Activated naive CD8-positive, alpha-beta T cell treated with anti-CD3 and anti-CD28 coated beads, Interleukin-2, amount 10 ng/mL, durations not matched to agents 7 days and 5 days (primary cell): ENCODE data around the gene APOBEC3G. TPM values are rescaled to one million over a fixed set of nuclear protein-coding genes. Genes with fewer than 3 reads are reported as not detected.

ENCODE experiments used
- ATAC-seq: fragments of 150-1000 bp; cut with Tn5 transposase; one replicate; pipeline ENCODE4 v1.10.0; 2021; ENCODE audit warnings: low read depth, moderate library complexity
- POLR2A ChIA-PET: fragments of 350-600 bp; sonication (Branson Sonifier 250); formaldehyde crosslinking; loops from one replicate; lab custom pipeline; 2021; ENCODE audit warnings: antibody characterized with exemption; lab: Charles Lee
- DNase-seq: peaks from one replicate; pipeline ENCODE4 v3.0.0; 2021
- H3K27ac Mint-ChIP-seq: one replicate; pipeline ENCODE4 v1.8.0; 2022; ENCODE audit warnings: mild to moderate bottlenecking, mixed read lengths
- H3K27me3 Mint-ChIP-seq: one replicate; pipeline ENCODE4 v1.8.0; 2022; ENCODE audit warnings: mild to moderate bottlenecking, moderate library complexity, mixed read lengths
- H3K36me3 Mint-ChIP-seq: one replicate; pipeline ENCODE4 v1.8.0; 2021; ENCODE audit warnings: mild to moderate bottlenecking, mixed read lengths
- H3K4me1 Mint-ChIP-seq: one replicate; pipeline ENCODE4 v1.8.0; 2021; ENCODE audit warnings: mixed read lengths
- H3K4me3 Mint-ChIP-seq: one replicate; pipeline ENCODE4 v1.8.0; 2022; ENCODE audit warnings: mild to moderate bottlenecking, moderate library complexity, mixed read lengths
- H3K9me3 Mint-ChIP-seq: one replicate; pipeline ENCODE4 v1.8.0; 2021; ENCODE audit warnings: mixed read lengths
- total RNA-seq, 2 experiments: library from RNA; stranded (reverse); gene quantifications; one replicate each; pipeline ENCODE4 v1.2.3, GENCODE V29; 2021

The APOBEC3G gene
- total RNA-seq, 2 experiments from 2014 or later = 116 to 118 TPM

- H3K27me3 Mint-ChIP-seq = no peaks in the 10 kb centered on the region
- no peak for ATAC-seq
- H3K36me3 Mint-ChIP-seq = no peaks in the 10 kb centered on the region
Measured at GRCh38 chr22:39125622-39126021, 48.5 kb downstream of the APOBEC3G start.

GRCh38 chr22:39128508-39128907 is 51.4 kb downstream of the APOBEC3G start:
- Mint-ChIP-seq H3K4me1 (peaks cover 3% of the 10 kb centered on the region), H3K27me3 (no peaks in the 10 kb centered on the region), H3K9me3 (no peaks in the 10 kb centered on the region), H3K36me3 (no peaks in the 10 kb centered on the region), H3K27ac (no peak overlapping the region), H3K4me3 (no peak overlapping the region)
- ATAC-seq (no peak), DNase-seq (no peak)
- POLR2A ChIA-PET = interaction anchor here (1.1 kb wide), 1 partner anchor 190 kb away, joined by 3 read pairs; the partner anchor contains the start of gene RPL3

More at GRCh38 chr22:39125622-39126021, 48.5 kb downstream of the APOBEC3G start:
- Mint-ChIP-seq H3K4me1 (peaks cover 15% of the 10 kb centered on the region), H3K9me3 (no peaks in the 10 kb centered on the region), H3K27ac (no peak overlapping the region), H3K4me3 (no peak overlapping the region)
- POLR2A ChIA-PET = interaction anchor here (0.6 kb wide), 1 partner anchor 401 kb away, joined by 6 read pairs; no protein-coding TSS in a partner anchor
- no peak for DNase-seq

- no peak for DNase-seq
- Mint-ChIP-seq H3K4me3 (no peak overlapping the region), H3K36me3 (no peaks in the 10 kb centered on the region), H3K4me1 (peaks cover 3% of the 10 kb centered on the region), H3K27me3 (no peaks in the 10 kb centered on the region), H3K27ac (no peak overlapping the region), H3K9me3 (no peaks in the 10 kb centered on the region)
- no peak for ATAC-seq
- POLR2A ChIA-PET = interaction anchor here (1.1 kb wide), 1 partner anchor 190 kb away, joined by 3 read pairs; the partner anchor contains the start of gene RPL3
Measured at GRCh38 chr22:39129081-39129480, 52.0 kb downstream of the APOBEC3G start.

- H3K27me3 Mint-ChIP-seq = no peaks in the 10 kb centered on the region
- no peak overlapping the region for H3K4me3 Mint-ChIP-seq
- no peak overlapping the region for H3K27ac Mint-ChIP-seq
- peaks cover 3% of the 10 kb centered on the region for H3K4me1 Mint-ChIP-seq
- no peaks in the 10 kb centered on the region for H3K36me3 Mint-ChIP-seq
- DNase-seq (no peak), ATAC-seq (no peak)
- POLR2A ChIA-PET = interaction anchor here (0.6 kb wide), 1 partner anchor 91 kb away, joined by 5 read pairs; no protein-coding TSS in a partner anchor
- no peaks in the 10 kb centered on the region for H3K9me3 Mint-ChIP-seq
Measured at GRCh38 chr22:39129746-39130145, 52.7 kb downstream of the APOBEC3G start.

GRCh38 chr22:39130152-39130704 is 53.2 kb downstream of the APOBEC3G start:
- H3K4me3 Mint-ChIP-seq = no peak overlapping the region
- ATAC-seq (no peak), DNase-seq (no peak)
- H3K27ac Mint-ChIP-seq = no peak overlapping the region
- no peaks in the 10 kb centered on the region for H3K27me3 Mint-ChIP-seq
- peaks cover 3% of the 10 kb centered on the region for H3K4me1 Mint-ChIP-seq
- POLR2A ChIA-PET = interaction anchor here (0.6 kb wide), 1 partner anchor 92 kb away, joined by 5 read pairs; no protein-coding TSS in a partner anchor
- H3K9me3 Mint-ChIP-seq = no peaks in the 10 kb centered on the region
- H3K36me3 Mint-ChIP-seq = no peaks in the 10 kb centered on the region

GRCh38 chr22:39130892-39131855 is 54.1 kb downstream of the APOBEC3G start:
- H3K36me3 Mint-ChIP-seq = no peaks in the 10 kb centered on the region
- no peaks in the 10 kb centered on the region for H3K27me3 Mint-ChIP-seq
- ATAC-seq = no peak
- H3K4me3 Mint-ChIP-seq = no peak overlapping the region
- no peak overlapping the region for H3K27ac Mint-ChIP-seq
- DNase-seq = no peak
- H3K9me3 Mint-ChIP-seq = no peaks in the 10 kb centered on the region
- POLR2A ChIA-PET = no interaction called here
- H3K4me1 Mint-ChIP-seq = peaks cover 3% of the 10 kb centered on the region

- ATAC-seq (no peak), DNase-seq (no peak)
- no peaks in the 10 kb centered on the region for H3K9me3 Mint-ChIP-seq
- no peaks in the 10 kb centered on the region for H3K27me3 Mint-ChIP-seq
- no peak overlapping the region for H3K27ac Mint-ChIP-seq
- H3K36me3 Mint-ChIP-seq = no peaks in the 10 kb centered on the region
- POLR2A ChIA-PET = no interaction called here
- H3K4me1 Mint-ChIP-seq = peaks cover 3% of the 10 kb centered on the region
- H3K4me3 Mint-ChIP-seq = no peak overlapping the region
Measured at GRCh38 chr22:39132281-39132680, 55.2 kb downstream of the APOBEC3G start.

GRCh38 chr22:39132871-39133524 is 55.9 kb downstream of the APOBEC3G start:
- DNase-seq = no peak
- H3K27ac Mint-ChIP-seq = no peak overlapping the region

GRCh38 chr22:39133871-39134270 is 56.8 kb downstream of the APOBEC3G start:
- DNase-seq = no peak
- Mint-ChIP-seq H3K36me3 (no peaks in the 10 kb centered on the region), H3K27ac (no peak overlapping the region), H3K27me3 (no peaks in the 10 kb centered on the region), H3K4me3 (no peak overlapping the region), H3K9me3 (no peaks in the 10 kb centered on the region), H3K4me1 (peaks cover 8% of the 10 kb centered on the region)
- no peak for ATAC-seq
- POLR2A ChIA-PET = interaction anchor here (1.0 kb wide), 1 partner anchor 15 kb away, joined by 3 read pairs; no protein-coding TSS in a partner anchor

More at GRCh38 chr22:39132871-39133524, 55.9 kb downstream of the APOBEC3G start:
- Mint-ChIP-seq H3K9me3 (no peaks in the 10 kb centered on the region), H3K36me3 (no peaks in the 10 kb centered on the region), H3K4me1 (peaks cover 3% of the 10 kb centered on the region), H3K4me3 (no peak overlapping the region), H3K27me3 (no peaks in the 10 kb centered on the region)
- POLR2A ChIA-PET = no interaction called here
- ATAC-seq = no peak

GRCh38 chr22:39134366-39135091 is 57.5 kb downstream of the APOBEC3G start:
- H3K27ac Mint-ChIP-seq = no peak overlapping the region
- DNase-seq (no peak), ATAC-seq (no peak)
- no peaks in the 10 kb centered on the region for H3K9me3 Mint-ChIP-seq
- H3K4me3 Mint-ChIP-seq = no peak overlapping the region
- no peaks in the 10 kb centered on the region for H3K27me3 Mint-ChIP-seq
- no peaks in the 10 kb centered on the region for H3K36me3 Mint-ChIP-seq
- peaks cover 8% of the 10 kb centered on the region for H3K4me1 Mint-ChIP-seq
- POLR2A ChIA-PET = interaction anchor here (1.0 kb wide), 1 partner anchor 14 kb away, joined by 3 read pairs; no protein-coding TSS in a partner anchor

- Mint-ChIP-seq H3K36me3 (no peaks in the 10 kb centered on the region), H3K4me1 (peaks cover 5% of the 10 kb centered on the region), H3K4me3 (no peak overlapping the region), H3K27me3 (no peaks in the 10 kb centered on the region), H3K27ac (no peak overlapping the region), H3K9me3 (no peaks in the 10 kb centered on the region)
- POLR2A ChIA-PET = interaction anchor here (0.8 kb wide), 1 partner anchor 14 kb away, joined by 3 read pairs; no protein-coding TSS in a partner anchor
- ATAC-seq (peak; percentile 58), DNase-seq (peak; percentile 55)
Measured at GRCh38 chr22:39135092-39135896, 58.2 kb downstream of the APOBEC3G start.

GRCh38 chr22:39136317-39136716 is 59.2 kb downstream of the APOBEC3G start:
- Mint-ChIP-seq H3K36me3 (no peaks in the 10 kb centered on the region), H3K4me3 (no peak overlapping the region), H3K9me3 (no peaks in the 10 kb centered on the region), H3K27ac (no peak overlapping the region), H3K4me1 (peaks cover 6% of the 10 kb centered on the region), H3K27me3 (no peaks in the 10 kb centered on the region)
- ATAC-seq = no peak
- POLR2A ChIA-PET = no interaction called here
- no peak for DNase-seq
